Stomach smooth muscle (tissue), 2 donors: ENCODE data around the gene BTBD17.

Experiments
- H3K27ac ChIP-seq: one replicate; pipeline ENCODE4 v1.7.0; 2013; ENCODE audit warnings: mild to moderate bottlenecking, low read length, inconsistent platforms
- H3K27me3 ChIP-seq, 2 donors: one replicate each; pipeline ENCODE4 v1.7.0; 2013; ENCODE audit warnings: low read length in 2 of 2; ENCODE audit not compliant: insufficient read depth in 2 of 2, control insufficient read depth in 1 of 2
- H3K36me3 ChIP-seq, 2 donors: one replicate each; pipeline ENCODE4 v1.7.0; 2013; ENCODE audit warnings: low read length in 2 of 2; ENCODE audit not compliant: control insufficient read depth in 2 of 2, insufficient read depth in 2 of 2
- H3K4me1 ChIP-seq: one replicate; pipeline ENCODE4 v1.7.0; 2013; ENCODE audit warnings: low read length; ENCODE audit not compliant: control insufficient read depth, insufficient read depth
- H3K4me3 ChIP-seq, 2 donors: one replicate each; pipeline ENCODE4 v1.7.0; 2013; ENCODE audit warnings: low read length in 2 of 2
- H3K9ac ChIP-seq, 2 donors: one replicate each; pipeline ENCODE4 v1.7.0; 2013; ENCODE audit warnings: low read length in 2 of 2, mild to moderate bottlenecking in 1 of 2
- H3K9me3 ChIP-seq, 2 donors: one replicate each; pipeline ENCODE4 v1.7.0; 2013; ENCODE audit warnings: low read length in 2 of 2; ENCODE audit not compliant: control insufficient read depth in 2 of 2
- donor health status: healthy.
- donor health status: Pancreatic carcinoma.

Gene BTBD17

GRCh38 chr17:74344658-74345057 lies 17.0 kb downstream of the BTBD17 start:
- no peak overlapping the region for H3K27ac ChIP-seq
- H3K4me3 ChIP-seq: no peak overlapping the region
- no peaks in the 10 kb centered on the region for H3K4me1 ChIP-seq
- no peak overlapping the region for H3K9ac ChIP-seq
- no peaks in the 10 kb centered on the region for H3K36me3 ChIP-seq
- H3K9me3 ChIP-seq: no peaks in the 10 kb centered on the region
- H3K27me3 ChIP-seq: peaks cover 9 to 18% of the 10 kb centered on the region in 2 donors

GRCh38 chr17:74343526-74344284 lies 18.0 kb downstream of the BTBD17 start:
- Histone ChIP-seq H3K4me1 (no peaks in the 10 kb centered on the region), H3K36me3 (no peaks in the 10 kb centered on the region), H3K9ac (no peak overlapping the region), H3K4me3 (no peak overlapping the region), H3K9me3 (no peaks in the 10 kb centered on the region), H3K27ac (no peak overlapping the region), H3K27me3 (peaks cover 9 to 20% of the 10 kb centered on the region in 2 donors)

GRCh38 chr17:74343121-74343520 lies 18.5 kb downstream of the BTBD17 start:
- Histone ChIP-seq H3K4me3 (no peak overlapping the region), H3K27ac (no peak overlapping the region)

GRCh38 chr17:74342224-74342623 lies 19.4 kb downstream of the BTBD17 start:
- Histone ChIP-seq H3K9ac (no peak overlapping the region), H3K27ac (no peak overlapping the region), H3K27me3 (peaks cover 5 to 25% of the 10 kb centered on the region in 2 donors), H3K36me3 (no peaks in the 10 kb centered on the region), H3K4me1 (no peaks in the 10 kb centered on the region), H3K9me3 (no peaks in the 10 kb centered on the region), H3K4me3 (no peak overlapping the region)

More at GRCh38 chr17:74343121-74343520, 18.5 kb downstream of the BTBD17 start:
- H3K9me3 ChIP-seq: no peaks in the 10 kb centered on the region
- H3K9ac ChIP-seq: no peak overlapping the region
- H3K27me3 ChIP-seq: peaks cover 9 to 21% of the 10 kb centered on the region in 2 donors
- no peaks in the 10 kb centered on the region for H3K4me1 ChIP-seq
- H3K36me3 ChIP-seq: no peaks in the 10 kb centered on the region

GRCh38 chr17:74340470-74341023 lies 21.1 kb downstream of the BTBD17 start:
- H3K9me3 ChIP-seq: no peaks in the 10 kb centered on the region
- no peak overlapping the region for H3K27ac ChIP-seq
- no peak overlapping the region for H3K4me3 ChIP-seq
- no peak overlapping the region for H3K9ac ChIP-seq
- H3K36me3 ChIP-seq: no peaks in the 10 kb centered on the region
- H3K27me3 ChIP-seq: peaks cover 5 to 26% of the 10 kb centered on the region in 2 donors
- no peaks in the 10 kb centered on the region for H3K4me1 ChIP-seq

- H3K9me3 ChIP-seq: peaks cover 0 to 4% of the 10 kb centered on the region in 2 donors
- H3K4me1 ChIP-seq: no peaks in the 10 kb centered on the region
- peaks cover 5 to 30% of the 10 kb centered on the region in 2 donors for H3K27me3 ChIP-seq
- H3K4me3 ChIP-seq: no peak overlapping the region
- no peaks in the 10 kb centered on the region for H3K36me3 ChIP-seq
- H3K9ac ChIP-seq: no peak overlapping the region
- no peak overlapping the region for H3K27ac ChIP-seq
Observed at GRCh38 chr17:74339537-74340195, 22.0 kb downstream of the BTBD17 start.

GRCh38 chr17:74337834-74338500 lies 23.7 kb downstream of the BTBD17 start:
- no peak overlapping the region for H3K4me3 ChIP-seq
- H3K27ac ChIP-seq: no peak overlapping the region
- H3K9me3 ChIP-seq: peaks cover 0 to 11% of the 10 kb centered on the region in 2 donors
- peaks cover 0 to 25% of the 10 kb centered on the region in 2 donors for H3K27me3 ChIP-seq
- H3K4me1 ChIP-seq: no peaks in the 10 kb centered on the region
- no peaks in the 10 kb centered on the region for H3K36me3 ChIP-seq
- no peak overlapping the region for H3K9ac ChIP-seq

- no peaks in the 10 kb centered on the region for H3K4me1 ChIP-seq
- no peak overlapping the region for H3K27ac ChIP-seq
- no peaks in the 10 kb centered on the region for H3K36me3 ChIP-seq
- no peak overlapping the region for H3K9ac ChIP-seq
- peaks cover 0 to 23% of the 10 kb centered on the region in 2 donors for H3K27me3 ChIP-seq
- H3K9me3 ChIP-seq: peaks cover 0 to 11% of the 10 kb centered on the region in 2 donors
- no peak overlapping the region for H3K4me3 ChIP-seq
Observed at GRCh38 chr17:74336307-74336706, 25.4 kb downstream of the BTBD17 start.

- H3K9me3 ChIP-seq: peaks cover 0 to 11% of the 10 kb centered on the region in 2 donors
- H3K9ac ChIP-seq: no peak overlapping the region
- H3K4me1 ChIP-seq: no peaks in the 10 kb centered on the region
- no peak overlapping the region for H3K4me3 ChIP-seq
- H3K27me3 ChIP-seq: peaks cover 0 to 22% of the 10 kb centered on the region in 2 donors
- no peaks in the 10 kb centered on the region for H3K36me3 ChIP-seq
- H3K27ac ChIP-seq: no peak overlapping the region
Observed at GRCh38 chr17:74335529-74336062, 26.1 kb downstream of the BTBD17 start.

- no peaks in the 10 kb centered on the region for H3K36me3 ChIP-seq
- peaks cover 0 to 11% of the 10 kb centered on the region in 2 donors for H3K9me3 ChIP-seq
- H3K4me1 ChIP-seq: no peaks in the 10 kb centered on the region
- H3K27ac ChIP-seq: no peak overlapping the region
- H3K27me3 ChIP-seq: peaks cover 0 to 26% of the 10 kb centered on the region in 2 donors
- H3K9ac ChIP-seq: no peak overlapping the region
- H3K4me3 ChIP-seq: no peak overlapping the region
Observed at GRCh38 chr17:74334393-74335039, 27.2 kb downstream of the BTBD17 start.
